Neural cell (in vitro differentiated cells): ENCODE results near the gene TBC1D8B. TPM values are rescaled to one million over a fixed set of nuclear protein-coding genes. Genes with fewer than 3 reads are reported as not detected.

ENCODE experiments used
- polyA plus RNA-seq: library from polyadenylated mRNA; depleted of rRNA; stranded (reverse); fragments of >200 nt; gene quantifications from 2 replicates; pipeline ENCODE4 v1.2.3, GENCODE V29; 2014

TBC1D8B gene
- polyA plus RNA-seq, 1 donor from 2014 or later = 0.14 TPM

Other genes with a start within 250 kb of the TBC1D8B start
- gene RADX, start 190.7 kb upstream of the TBC1D8B start, polyA plus RNA-seq = 67.5 and 78.9 TPM in 2 replicates
- gene RNF128, start 76.0 kb upstream of the TBC1D8B start, polyA plus RNA-seq = 0.72 and 0.78 TPM in 2 replicates
- 0.57 TPM in 1 of 2 replicates, not detected in the other for gene RIPPLY1, start 100.7 kb downstream of the TBC1D8B start, polyA plus RNA-seq
- not detected in 2 replicates for gene CLDN2, start 117.7 kb downstream of the TBC1D8B start, polyA plus RNA-seq
- 7.5 and 10.9 TPM in 2 replicates for gene MORC4, start 197.5 kb downstream of the TBC1D8B start, polyA plus RNA-seq